ENCODE measurements around the gene PTPRA. TPM values are rescaled to one million over a fixed set of nuclear protein-coding genes. Genes with fewer than 3 reads are reported as not detected.

The PTPRA gene
- total RNA-seq, 1 experiment from 2014 or later, result 47.2 TPM

GRCh38 chr20:2918096-2919049 lies 45.1 kb downstream of the PTPRA start:
- TF ChIP-seq E2F4 (CRISPR knock-in tag; IDR thresholded peaks at IDR 0.05; ENCODE audit: borderline replicate concordance, low read depth) (no peak), PRRX2 (CRISPR knock-in tag; IDR thresholded peaks at IDR 0.05) (no peak), ZNF121 (CRISPR knock-in tag; IDR thresholded peaks at IDR 0.05) (no peak)
- Mint-ChIP-seq H3K27me3 (ENCODE audit: low read depth) (no peaks in the 10 kb centered on the region), H3K27ac (peak overlapping the region; percentile 30), H3K4me1 (peaks cover 48% of the 10 kb centered on the region), H3K4me3 (no peak overlapping the region), H3K36me3 (no peaks in the 10 kb centered on the region), H3K9me3 (no peaks in the 10 kb centered on the region)
- CTCF ChIA-PET, result interaction anchor here (0.7 to 1.7 kb wide), 3 partner anchors 156 to 176 kb away, joined by 3 to 4 read pairs (median 4); no protein-coding TSS in a partner anchor
- ATAC-seq (no peak), DNase-seq (ENCODE audit: low spot score) (no peak)
- POLR2A ChIA-PET, result interaction anchor here (0.6 to 0.7 kb wide), 2 partner anchors 23 to 69 kb away, joined by 3 to 7 read pairs; no protein-coding TSS in a partner anchor

- ChIA-PET CTCF (no interaction called here), POLR2A (no interaction called here)
- ATAC-seq (no peak), DNase-seq (ENCODE audit: low spot score) (no peak)
- Mint-ChIP-seq H3K27me3 (ENCODE audit: low read depth) (no peaks in the 10 kb centered on the region), H3K4me1 (peaks cover 48% of the 10 kb centered on the region), H3K36me3 (peaks cover 8% of the 10 kb centered on the region), H3K27ac (peak overlapping the region; percentile 93), H3K9me3 (no peaks in the 10 kb centered on the region), H3K4me3 (no peak overlapping the region)
- no peak for TF ChIP-seq HMGXB4 (CRISPR knock-in tag; IDR thresholded peaks at IDR 0.05)
- no peak for TF ChIP-seq E2F4 (CRISPR knock-in tag; IDR thresholded peaks at IDR 0.05; ENCODE audit: borderline replicate concordance, low read depth)
- no peak for TF ChIP-seq MYBL2 (CRISPR knock-in tag; IDR thresholded peaks at IDR 0.05)
- no peak for TF ChIP-seq OVOL2 (CRISPR knock-in tag; IDR thresholded peaks at IDR 0.05; ENCODE audit: borderline replicate concordance)
- TF ChIP-seq MLX (CRISPR knock-in tag; IDR thresholded peaks at IDR 0.05), result no peak
- no peak for TF ChIP-seq E2F1 (CRISPR knock-in tag; IDR thresholded peaks at IDR 0.05)
- TF ChIP-seq HMGA2 (CRISPR knock-in tag; IDR thresholded peaks at IDR 0.05), result no peak
- TF ChIP-seq TP53 (CRISPR knock-in tag; IDR thresholded peaks at IDR 0.05), result no peak
- TF ChIP-seq NFYB (CRISPR knock-in tag; conservative IDR thresholded peaks at IDR 0.05; ENCODE audit: low read depth), result no peak
- no peak for TF ChIP-seq SP1 (CRISPR knock-in tag; conservative IDR thresholded peaks at IDR 0.05)
- TF ChIP-seq ZNF121 (CRISPR knock-in tag; IDR thresholded peaks at IDR 0.05), result no peak
- TF ChIP-seq CDX4 (CRISPR knock-in tag; IDR thresholded peaks at IDR 0.05; ENCODE audit: borderline replicate concordance), result no peak
- TF ChIP-seq ATF2 (CRISPR knock-in tag; IDR thresholded peaks at IDR 0.05; ENCODE audit: borderline replicate concordance, low read depth), result no peak
These were observed 46.4 kb downstream of the PTPRA start for GRCh38 chr20:2919518-2920245.

Data from WTC11 (cell line).